H9 (cell line): ENCODE results near the gene MARCHF9. TPM values are rescaled to one million over a fixed set of nuclear protein-coding genes. Genes with fewer than 3 reads are reported as not detected.

Source experiments
- DNase-seq: peaks from one replicate; pipeline ENCODE4 v3.0.0-alpha.2; 2017
- H2AFZ ChIP-seq: one replicate; pipeline ENCODE4 v1.6.1; 2013; ENCODE audit warnings: mild to moderate bottlenecking, low read length, control low read depth, moderate library complexity
- H2AK5ac ChIP-seq: 2 replicates; pipeline ENCODE4 v1.6.1; 2013; ENCODE audit warnings: low read length, control low read depth, mixed read lengths; ENCODE audit not compliant: insufficient read length
- H2BK120ac ChIP-seq: one replicate; pipeline ENCODE4 v1.6.1; 2013; ENCODE audit warnings: low read depth, mild to moderate bottlenecking, low read length, control low read depth, inconsistent platforms; ENCODE audit not compliant: poor library complexity, severe bottlenecking
- H2BK12ac ChIP-seq: 2 replicates; pipeline ENCODE4 v1.6.1; 2013; ENCODE audit warnings: low read length, control low read depth, mixed read lengths, low read depth; ENCODE audit not compliant: insufficient read length
- H2BK15ac ChIP-seq: 2 replicates; pipeline ENCODE4 v1.6.1; 2013; ENCODE audit warnings: low read depth, low read length, control low read depth
- H2BK20ac ChIP-seq: one replicate; pipeline ENCODE4 v1.6.1; 2013; ENCODE audit warnings: low read depth, mild to moderate bottlenecking, low read length, control low read depth, inconsistent platforms; ENCODE audit not compliant: poor library complexity, severe bottlenecking
- H2BK5ac ChIP-seq: 2 replicates; pipeline ENCODE4 v1.6.1; 2013; ENCODE audit warnings: low read length, control low read depth, mixed read lengths; ENCODE audit not compliant: insufficient read length
- H3K14ac ChIP-seq: 2 replicates; pipeline ENCODE4 v1.6.1; 2013; ENCODE audit warnings: low read length, control low read depth; ENCODE audit not compliant: insufficient read depth
- H3K18ac ChIP-seq: 2 replicates; pipeline ENCODE4 v1.6.1; 2013; ENCODE audit warnings: low read depth, mild to moderate bottlenecking, mixed read lengths, low read length, control low read depth; ENCODE audit not compliant: insufficient read length
- H3K23ac ChIP-seq: 2 replicates; pipeline ENCODE4 v1.6.1; 2013; ENCODE audit warnings: low read length, control low read depth, mixed read lengths, low read depth; ENCODE audit not compliant: insufficient read length
- H3K23me2 ChIP-seq: 2 replicates; pipeline ENCODE4 v1.6.1; 2013; ENCODE audit warnings: low read depth, mild to moderate bottlenecking, mixed read lengths, low read length, control low read depth; ENCODE audit not compliant: insufficient read length, poor library complexity, severe bottlenecking
- H3K27ac ChIP-seq: 2 replicates; pipeline ENCODE4 v1.5.1; 2013; ENCODE audit warnings: low read length, control low read depth, mixed read lengths, low read depth; ENCODE audit not compliant: insufficient read length
- H3K27me3 ChIP-seq: 2 replicates; pipeline ENCODE4 v1.6.1; 2013; ENCODE audit warnings: low read length, control low read depth, inconsistent platforms; ENCODE audit not compliant: insufficient read depth
- H3K4ac ChIP-seq: 2 replicates; pipeline ENCODE4 v1.6.1; 2013; ENCODE audit warnings: low read depth, mild to moderate bottlenecking, control low read depth, inconsistent platforms, low read length, moderate library complexity
- H3K4me1 ChIP-seq: 2 replicates; pipeline ENCODE4 v1.6.1; 2013; ENCODE audit warnings: low read length, control low read depth, inconsistent platforms; ENCODE audit not compliant: insufficient read depth
- H3K4me2 ChIP-seq: 2 replicates; pipeline ENCODE4 v1.6.1; 2013; ENCODE audit warnings: low read length, control low read depth, mixed read lengths; ENCODE audit not compliant: insufficient read length, insufficient read depth
- H3K56ac ChIP-seq: 2 replicates; pipeline ENCODE4 v1.6.1; 2013; ENCODE audit warnings: low read depth, mild to moderate bottlenecking, mixed read lengths, low read length, control low read depth; ENCODE audit not compliant: insufficient read length
- H3K79me1 ChIP-seq: 2 replicates; pipeline ENCODE4 v1.6.1; 2013; ENCODE audit warnings: low read depth, mild to moderate bottlenecking, moderate library complexity, low read length, control low read depth, inconsistent platforms; ENCODE audit not compliant: insufficient read depth, poor library complexity, severe bottlenecking
- H3K79me2 ChIP-seq: 2 replicates; pipeline ENCODE4 v1.6.1; 2013; ENCODE audit warnings: low read length, control low read depth, inconsistent platforms; ENCODE audit not compliant: insufficient read depth
- H3K9ac ChIP-seq: 2 replicates; pipeline ENCODE4 v1.6.1; 2013; ENCODE audit warnings: low read length, control low read depth, mixed read lengths; ENCODE audit not compliant: insufficient read length; ENCODE audit errors: extremely low read depth
- H3K9me3 ChIP-seq: one replicate; pipeline ENCODE4 v1.6.1; 2013; ENCODE audit warnings: low read depth, low read length, inconsistent platforms; ENCODE audit not compliant: control insufficient read depth
- H3T11ph ChIP-seq: one replicate; pipeline ENCODE4 v1.6.1; 2013; ENCODE audit warnings: mild to moderate bottlenecking, low read length, control low read depth, inconsistent platforms
- H4K20me1 ChIP-seq: one replicate; pipeline ENCODE4 v1.6.1; 2013; ENCODE audit not compliant: control insufficient read depth, insufficient read length, insufficient read depth
- H4K5ac ChIP-seq: 2 replicates; pipeline ENCODE4 v1.6.1; 2013; ENCODE audit warnings: low read depth, mild to moderate bottlenecking, mixed read lengths, low read length, control low read depth; ENCODE audit not compliant: insufficient read length
- H4K8ac ChIP-seq: replicated peaks from 2 replicates; pipeline ENCODE4 v1.6.1; 2013; ENCODE audit warnings: low read length, control low read depth, mixed read lengths, low read depth; ENCODE audit not compliant: insufficient read length
- H4K91ac ChIP-seq: 2 replicates; pipeline ENCODE4 v1.6.1; 2013; ENCODE audit warnings: low read depth, mild to moderate bottlenecking, moderate library complexity, mixed read lengths, low read length, control low read depth; ENCODE audit not compliant: insufficient read length
- H3K27ac Mint-ChIP-seq, 3 experiments: 2 replicates in 2 of 3; 3 replicates in 1 of 3; pipeline ENCODE4 v1.8.0; 2020 to 2021; ENCODE audit warnings: mixed read lengths in 3 of 3, mild to moderate bottlenecking in 1 of 3, moderate library complexity in 1 of 3
- H3K27me3 Mint-ChIP-seq: 2 replicates; pipeline ENCODE4 v1.8.0; 2021; ENCODE audit warnings: low read depth, mild to moderate bottlenecking, moderate library complexity, mixed read lengths
- H3K36me3 Mint-ChIP-seq, 3 experiments: 2 replicates in 2 of 3; 3 replicates in 1 of 3; pipeline ENCODE4 v1.8.0; 2020 to 2021; ENCODE audit warnings: low read depth in 3 of 3, mixed read lengths in 3 of 3; ENCODE audit not compliant: insufficient read depth in 1 of 3
- H3K4me1 Mint-ChIP-seq, 2 experiments: 2 replicates each; pipeline ENCODE4 v1.8.0; 2020; ENCODE audit warnings: mixed read lengths in 2 of 2
- H3K4me3 Mint-ChIP-seq, 2 experiments: 2 replicates in 1 of 2; 3 replicates in 1 of 2; pipeline ENCODE4 v1.8.0; 2020 to 2021; ENCODE audit warnings: mild to moderate bottlenecking in 2 of 2, mixed read lengths in 2 of 2, moderate library complexity in 1 of 2
- H3K9me3 Mint-ChIP-seq, 2 experiments: 2 replicates in 1 of 2; 3 replicates in 1 of 2; pipeline ENCODE4 v1.8.0; 2020; ENCODE audit warnings: mild to moderate bottlenecking in 2 of 2, mixed read lengths in 2 of 2, moderate library complexity in 1 of 2
- WGBS: extraction: QIAGEN DNeasy Blood & Tissue Kit; methylation state at CpG from one replicate; pipeline ENCODE4 v1.1.7; 2013; ENCODE audit warnings: missing lambda C conversion rate, low lambda C conversion rate, mixed read lengths; ENCODE audit not compliant: insufficient read length; ENCODE audit errors: extremely low coverage; 5-methylcytosine and 5-hydroxymethylcytosine counted together
- total RNA-seq: library from RNA; stranded (reverse); gene quantifications from 2 replicates; pipeline ENCODE4 v1.2.1, GENCODE V29; 2021
- TF ChIP-seq, protein P1 (sequence below): fragments of 200-600 bp; sonication (generic); conservative IDR thresholded peaks from 3 replicates; pipeline ENCODE4 v1.8.0; 2021; ENCODE audit warnings: antibody characterized with exemption, mild to moderate bottlenecking

MARCHF9 gene
- total RNA-seq, 1 experiment from 2014 or later: 20.5 TPM

DNA sequence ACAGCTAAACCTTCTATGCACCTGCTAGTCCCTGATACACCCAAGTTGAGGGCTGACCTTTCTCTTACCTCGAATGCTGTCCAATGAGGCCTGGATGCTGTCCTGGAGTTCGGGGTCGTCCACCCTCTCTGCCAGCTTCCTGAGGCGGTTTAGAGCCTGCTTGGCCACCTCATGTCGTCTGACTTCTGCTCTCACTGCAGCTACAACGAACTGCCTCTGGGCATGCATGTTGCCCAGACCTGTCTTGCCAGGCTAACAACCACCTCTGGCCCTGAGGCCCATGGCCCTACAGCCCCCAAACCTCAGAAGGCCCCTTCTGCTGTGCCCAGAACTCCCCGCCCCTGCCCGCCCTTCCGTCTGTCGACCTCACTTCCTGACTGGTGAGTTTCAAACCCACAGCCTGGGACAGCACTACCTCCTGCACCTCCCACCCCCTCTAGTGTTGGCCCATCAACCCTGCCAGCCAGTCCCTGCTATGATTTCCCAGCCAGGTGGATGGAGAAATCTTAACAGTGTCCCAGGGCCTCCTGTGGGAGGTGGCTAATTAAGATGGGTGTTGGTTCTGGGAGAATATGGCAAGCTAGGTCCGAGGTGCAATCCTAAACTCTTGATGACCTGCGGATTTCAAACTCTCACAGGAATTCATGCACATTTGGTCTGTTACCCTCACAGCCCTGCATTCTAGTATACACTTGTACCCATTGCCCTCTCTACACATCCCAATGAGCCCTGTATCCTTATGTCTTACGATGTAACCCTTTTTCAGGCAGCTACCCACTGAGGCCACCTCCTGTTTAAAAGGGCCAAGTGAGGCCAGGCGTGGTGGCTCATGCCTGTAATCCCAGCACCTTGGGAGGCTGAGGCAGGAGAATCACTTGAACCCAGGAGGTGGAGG, 12.8 kb upstream of the MARCHF9 start:
- no peaks in the 10 kb centered on the region for H4K20me1 ChIP-seq
- H2BK20ac ChIP-seq: no peak overlapping the region
- peaks cover 23 to 24% of the 10 kb centered on the region in 2 experiments for H3K4me1 Mint-ChIP-seq
- H4K8ac ChIP-seq: no peak overlapping the region
- H3K36me3 Mint-ChIP-seq: peaks cover under 1 to 17% (median 11%) of the 10 kb centered on the region in 3 experiments; a peak in 6 of 7 replicates
- peaks cover 35% of the 10 kb centered on the region for H3K27me3 ChIP-seq
- H2BK120ac ChIP-seq: no peak overlapping the region
- H3T11ph ChIP-seq: no peak overlapping the region
- H4K5ac ChIP-seq: no peak overlapping the region
- peak overlapping the region; percentile 47 to 48; a peak in 4 of 5 replicates for H3K4me3 Mint-ChIP-seq
- no CpG with 5 or more reads among the region's 14 CpGs for WGBS
- H3K4me1 ChIP-seq: peaks cover 2% of the 10 kb centered on the region; the same call in 1 of the 2 replicates
- H3K4ac ChIP-seq: no peak overlapping the region
- no peaks in the 10 kb centered on the region for H3K9me3 ChIP-seq
- H3K79me2 ChIP-seq: no peaks in the 10 kb centered on the region
- H2AFZ ChIP-seq: no peak overlapping the region
- no peak overlapping the region for H3K27ac ChIP-seq
- H2BK5ac ChIP-seq: no peak overlapping the region
- no peak overlapping the region for H3K56ac ChIP-seq
- H3K79me1 ChIP-seq: no peaks in the 10 kb centered on the region
- H3K23me2 ChIP-seq: peaks cover 13% of the 10 kb centered on the region
- no peak overlapping the region for H2AK5ac ChIP-seq
- H3K14ac ChIP-seq: no peak overlapping the region
- H3K9ac ChIP-seq: no peak overlapping the region
- H3K27ac Mint-ChIP-seq: no peak overlapping the region
- no peak overlapping the region for H3K23ac ChIP-seq
- peak; percentile 89 for DNase-seq
- no peak overlapping the region for H2BK12ac ChIP-seq
- no peak overlapping the region for H3K18ac ChIP-seq
- H2BK15ac ChIP-seq: no peak overlapping the region
- H3K9me3 Mint-ChIP-seq: no peaks in the 10 kb centered on the region
- TF ChIP-seq, protein P1, sequence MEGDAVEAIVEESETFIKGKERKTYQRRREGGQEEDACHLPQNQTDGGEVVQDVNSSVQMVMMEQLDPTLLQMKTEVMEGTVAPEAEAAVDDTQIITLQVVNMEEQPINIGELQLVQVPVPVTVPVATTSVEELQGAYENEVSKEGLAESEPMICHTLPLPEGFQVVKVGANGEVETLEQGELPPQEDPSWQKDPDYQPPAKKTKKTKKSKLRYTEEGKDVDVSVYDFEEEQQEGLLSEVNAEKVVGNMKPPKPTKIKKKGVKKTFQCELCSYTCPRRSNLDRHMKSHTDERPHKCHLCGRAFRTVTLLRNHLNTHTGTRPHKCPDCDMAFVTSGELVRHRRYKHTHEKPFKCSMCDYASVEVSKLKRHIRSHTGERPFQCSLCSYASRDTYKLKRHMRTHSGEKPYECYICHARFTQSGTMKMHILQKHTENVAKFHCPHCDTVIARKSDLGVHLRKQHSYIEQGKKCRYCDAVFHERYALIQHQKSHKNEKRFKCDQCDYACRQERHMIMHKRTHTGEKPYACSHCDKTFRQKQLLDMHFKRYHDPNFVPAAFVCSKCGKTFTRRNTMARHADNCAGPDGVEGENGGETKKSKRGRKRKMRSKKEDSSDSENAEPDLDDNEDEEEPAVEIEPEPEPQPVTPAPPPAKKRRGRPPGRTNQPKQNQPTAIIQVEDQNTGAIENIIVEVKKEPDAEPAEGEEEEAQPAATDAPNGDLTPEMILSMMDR: peak; percentile 51; the same call in 2 of the 3 replicates
- peaks cover 59% of the 10 kb centered on the region for H3K27me3 Mint-ChIP-seq
- peak overlapping the region; percentile 4 for H3K4me2 ChIP-seq
- H4K91ac ChIP-seq: no peak overlapping the region
